Pericardium fibroblast (primary cell): ENCODE data around the gene TBC1D9B. TPM values are rescaled to one million over a fixed set of nuclear protein-coding genes. Genes with fewer than 3 reads are reported as not detected.

ENCODE experiments used
- total RNA-seq: library from RNA; depleted of rRNA; stranded (reverse); fragments of >200 nt; gene quantifications from 2 replicates; pipeline ENCODE4 v1.2.3, GENCODE V29; 2015

TBC1D9B gene
- total RNA-seq: 60.2 and 69.1 TPM in 2 replicates

GRCh38 chr5:179907556-179908324 is at the start of gene TBC1D9B:
TSS of gene TBC1D9B (minus strand) at chr5:179907897. CDS start at chr5:179907821, 76 bp downstream.

GRCh38 chr5:179858586-179859427 is 48.9 kb downstream of the TBC1D9B start, which contains the start of gene MRNIP:
TSS of gene MRNIP (minus strand) at chr5:179858817. CDS start at chr5:179858796, 21 bp downstream.

GRCh38 chr5:179820483-179821297 is 87.0 kb downstream of the TBC1D9B start, which contains the start of gene SQSTM1:
TSS of gene SQSTM1 (plus strand) at chr5:179820905. CDS start at chr5:179820937, 32 bp downstream.

Other genes with a start within 250 kb of the TBC1D9B start
- gene CBY3, start 226.9 kb downstream of the TBC1D9B start, total RNA-seq: not detected in 2 replicates
- gene CANX, start 208.9 kb downstream of the TBC1D9B start, total RNA-seq: 333 and 357 TPM in 2 replicates
- 16.5 and 17.7 TPM in 2 replicates for gene MAML1, start 175.1 kb downstream of the TBC1D9B start, total RNA-seq
- 34.0 and 76.1 TPM in 2 replicates for gene LTC4S, start 113.9 kb downstream of the TBC1D9B start, total RNA-seq
- gene MGAT4B, start 101.0 kb downstream of the TBC1D9B start, total RNA-seq: 154 and 168 TPM in 2 replicates
- 407 and 522 TPM in 2 replicates for gene SQSTM1, start 87.0 kb downstream of the TBC1D9B start, total RNA-seq
- gene MRNIP, start 49.1 kb downstream of the TBC1D9B start, total RNA-seq: 12.5 and 15.4 TPM in 2 replicates
- 41.5 and 61.8 TPM in 2 replicates for gene RNF130, start 163.9 kb upstream of the TBC1D9B start, total RNA-seq